ENCODE results near the gene TXNDC2.
"Not testable (repeated sequence)": the region's sequence is repeated elsewhere in the genome, so short reads cannot be mapped to it uniquely, and the experiment has no call there.

The TXNDC2 gene

GRCh38 chr18:9885170-9886004, at the start of gene TXNDC2:
TSS of gene TXNDC2 (plus strand) at chr18:9885973. CDS start at chr18:9886681, 708 bp downstream.
- no peak for DNase-seq

DNA sequence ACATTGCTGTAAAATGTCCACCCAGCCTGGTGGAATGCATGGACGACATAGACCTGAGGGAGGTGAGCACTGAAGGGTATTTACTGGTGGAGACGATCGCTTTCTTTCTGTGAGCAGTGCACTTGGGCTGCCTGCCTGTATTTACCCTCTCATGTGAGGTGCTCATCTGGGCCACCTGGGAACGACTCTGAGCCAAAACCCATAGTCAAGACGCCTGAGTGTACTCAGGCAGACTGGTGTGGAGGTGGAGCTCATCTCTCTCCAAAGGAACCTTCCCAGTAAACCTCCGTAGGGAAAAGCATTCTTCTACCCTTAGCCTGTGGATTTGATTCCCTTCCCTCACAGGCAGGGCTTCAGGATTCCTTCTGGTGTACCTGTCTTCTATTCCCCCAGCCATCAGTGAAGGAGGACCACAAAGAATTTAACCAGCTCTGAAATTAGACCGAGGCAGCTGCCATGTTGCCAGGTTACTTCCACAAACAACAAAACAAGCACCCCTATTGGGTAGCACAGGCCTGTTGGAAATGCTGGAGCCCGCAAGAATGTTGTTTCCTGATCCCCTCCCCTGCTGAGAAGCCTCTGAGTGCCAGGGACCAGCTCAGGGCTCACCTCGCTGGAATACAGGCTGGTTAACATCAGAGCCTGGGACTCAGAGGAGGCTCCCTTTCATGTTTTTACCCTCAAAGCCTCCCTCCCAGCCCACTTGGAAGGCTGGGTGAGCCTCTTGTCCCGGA, 47.5 kb upstream of the TXNDC2 start:
- DNase-seq, result no peak

DNA sequence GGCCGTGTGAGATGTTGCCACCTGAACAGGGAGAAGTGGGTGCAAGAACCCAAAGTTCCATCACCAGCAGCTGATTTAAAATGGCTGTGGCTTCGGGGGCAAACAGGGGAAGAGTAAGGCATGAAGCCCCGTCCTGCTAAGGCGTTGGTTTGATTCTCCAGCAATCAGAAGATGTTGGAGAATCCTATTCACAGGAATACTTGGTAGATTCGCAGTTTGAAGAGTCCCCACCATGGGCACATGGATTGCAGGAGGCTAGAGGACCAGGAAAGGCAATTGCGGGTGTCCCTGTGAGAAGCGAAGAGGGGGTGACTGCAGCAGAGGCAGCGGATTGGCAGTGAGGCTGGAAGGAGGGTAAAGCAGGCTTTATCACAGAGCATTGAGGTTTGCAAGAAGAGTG, 46.6 kb upstream of the TXNDC2 start:
- DNase-seq, result no peak

- no peak for DNase-seq
Observed at GRCh38 chr18:9839853-9840252, 45.9 kb upstream of the TXNDC2 start.

- no peak for DNase-seq
Observed at GRCh38 chr18:9841752-9842151, 44.0 kb upstream of the TXNDC2 start.

- no peak for DNase-seq
Observed at GRCh38 chr18:9842448-9842847, 43.3 kb upstream of the TXNDC2 start.

DNA sequence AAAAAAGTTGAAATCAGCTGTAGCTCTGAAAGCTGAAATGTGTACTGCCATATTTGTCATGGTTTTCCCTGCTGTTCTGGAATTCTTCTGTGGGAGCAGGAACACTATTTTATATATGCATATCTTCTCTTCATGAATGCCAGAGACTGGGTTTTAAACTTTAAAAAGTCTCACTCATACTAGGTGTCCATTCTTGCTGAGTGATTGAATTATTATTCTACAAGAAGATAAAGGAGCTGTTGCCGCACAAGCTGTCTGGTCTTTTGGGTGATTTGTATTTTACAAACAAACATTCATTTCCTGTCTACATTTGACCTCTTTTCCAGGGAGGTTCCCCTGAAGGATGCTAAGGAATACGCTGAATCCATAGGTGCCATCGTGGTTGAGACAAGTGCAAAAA, 40.5 kb upstream of the TXNDC2 start:
- no peak for DNase-seq

- DNase-seq, result no peak
Observed at GRCh38 chr18:9846162-9846925, 39.4 kb upstream of the TXNDC2 start.

DNA sequence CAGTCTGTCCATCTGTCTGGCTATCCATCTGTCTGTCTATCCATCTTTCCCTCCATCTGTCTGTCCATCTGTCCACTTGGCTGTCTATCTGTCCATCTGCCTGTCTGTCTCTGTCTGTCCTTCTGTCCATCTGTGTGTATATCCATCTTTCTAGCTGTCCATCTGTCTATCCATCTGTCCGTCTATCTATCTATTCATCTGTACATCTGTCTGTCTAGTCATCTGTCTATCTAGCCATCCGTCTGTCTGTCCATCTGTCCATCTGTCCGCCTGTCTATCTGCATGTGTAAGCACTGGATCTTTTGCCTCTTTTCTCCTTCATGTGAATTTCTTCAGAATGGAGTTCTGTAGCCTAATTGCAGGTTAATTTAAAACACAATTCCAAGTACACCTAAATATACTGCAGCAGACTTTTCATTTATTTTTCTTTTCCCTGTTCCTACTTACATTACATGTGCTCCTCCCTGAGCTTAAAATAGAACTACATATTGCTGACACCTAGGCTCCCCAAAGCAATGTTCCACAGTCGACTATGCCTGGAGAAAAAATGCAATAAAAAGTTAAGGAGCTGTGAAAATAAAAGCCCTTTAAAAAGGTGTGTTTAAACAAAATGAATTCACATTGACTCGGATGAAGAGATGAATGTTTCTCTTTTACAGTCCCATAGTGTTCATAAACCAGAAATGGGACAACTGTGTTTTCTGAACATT, 37.4 kb upstream of the TXNDC2 start:
- DNase-seq, result no peak

DNA sequence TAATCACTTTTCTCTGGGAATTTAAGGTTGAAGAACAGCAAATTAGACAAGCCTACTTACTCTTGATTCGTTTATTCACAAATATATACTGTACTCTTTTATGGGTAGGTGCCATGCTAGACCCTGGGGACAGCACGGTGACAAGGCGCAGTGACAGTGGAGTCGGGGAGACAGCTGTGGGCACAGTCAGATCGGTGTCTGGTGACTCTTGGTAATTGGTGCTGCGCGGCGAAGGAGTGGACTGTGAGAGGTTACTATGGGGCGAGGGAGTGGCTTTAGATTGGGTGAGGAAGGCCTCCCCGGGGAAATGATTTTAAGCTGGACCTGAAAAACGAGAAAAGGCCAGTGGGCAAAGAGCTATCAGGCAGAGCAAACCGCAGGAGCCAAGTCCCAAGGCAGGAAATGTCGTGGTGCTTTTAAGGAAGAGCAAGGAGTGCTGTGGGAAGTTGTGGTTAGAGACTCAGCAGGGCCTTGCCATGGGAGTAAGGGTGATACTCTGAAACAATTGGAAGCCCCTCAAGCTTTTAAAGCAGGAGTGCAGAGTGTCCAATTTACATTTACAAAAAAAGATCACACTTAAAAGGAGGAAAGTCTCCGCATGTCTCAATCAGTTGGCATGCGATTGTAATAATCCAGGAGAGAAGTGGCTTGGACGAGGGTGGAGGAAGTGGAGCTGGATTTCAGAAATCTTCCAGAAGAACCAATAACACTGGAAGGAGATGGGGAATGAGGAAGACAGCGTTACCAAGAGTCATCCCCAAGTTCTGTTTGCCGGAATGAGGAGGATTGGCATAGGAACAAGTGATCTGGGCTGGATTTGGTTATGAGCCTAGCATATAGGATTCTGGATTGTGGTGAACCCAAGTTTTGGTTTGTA, 36.1 kb upstream of the TXNDC2 start:
- peak in 2 of 58 donors; percentile 22 to 37 for DNase-seq

- DNase-seq, result no peak
Observed at GRCh38 chr18:9850309-9850708, 35.5 kb upstream of the TXNDC2 start.

- DNase-seq, result no peak
Observed at GRCh38 chr18:9851511-9851910, 34.3 kb upstream of the TXNDC2 start.

DNA sequence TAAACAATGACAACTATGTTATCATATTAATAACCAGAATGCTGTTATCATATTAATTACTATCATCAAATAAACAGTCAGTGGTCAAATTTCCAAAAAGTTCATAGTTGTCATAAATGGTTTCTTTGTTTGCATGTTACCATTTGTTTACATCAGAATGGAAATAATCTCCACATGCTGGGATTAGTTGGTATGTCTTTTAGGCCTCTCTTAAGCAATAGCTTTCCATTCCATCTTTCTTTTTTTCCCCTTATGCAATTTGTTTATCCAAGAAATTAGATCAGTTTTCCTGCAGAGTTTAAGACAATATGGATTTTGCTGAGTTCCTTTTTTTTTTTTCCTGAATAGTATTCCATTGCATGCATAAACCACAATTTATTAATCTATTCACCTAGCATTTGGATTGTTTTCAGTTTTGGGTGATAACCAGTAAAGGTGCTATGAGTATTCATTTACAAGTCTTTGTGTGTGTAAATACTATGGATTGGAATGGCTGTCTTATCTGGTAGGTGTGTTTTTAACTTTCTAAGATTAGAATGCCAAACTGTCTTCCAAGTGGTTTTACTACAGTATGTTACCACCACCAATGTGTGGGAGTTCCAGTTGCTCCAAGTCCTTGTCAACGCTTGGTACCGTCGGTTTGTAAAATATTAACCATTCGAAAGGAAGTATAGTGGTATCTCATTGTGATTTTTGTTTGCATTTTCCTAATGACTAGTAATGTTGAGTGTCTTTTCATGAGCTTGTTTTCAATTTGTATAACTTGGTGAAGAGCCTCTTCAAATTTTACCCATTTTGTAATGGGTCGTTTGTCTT, 33.3 kb upstream of the TXNDC2 start:
- DNase-seq, result no peak

- no peak for DNase-seq
Observed at GRCh38 chr18:9854801-9855676, 30.7 kb upstream of the TXNDC2 start.

GRCh38 chr18:9855681-9856080, 30.1 kb upstream of the TXNDC2 start:
- DNase-seq, result no peak

DNA sequence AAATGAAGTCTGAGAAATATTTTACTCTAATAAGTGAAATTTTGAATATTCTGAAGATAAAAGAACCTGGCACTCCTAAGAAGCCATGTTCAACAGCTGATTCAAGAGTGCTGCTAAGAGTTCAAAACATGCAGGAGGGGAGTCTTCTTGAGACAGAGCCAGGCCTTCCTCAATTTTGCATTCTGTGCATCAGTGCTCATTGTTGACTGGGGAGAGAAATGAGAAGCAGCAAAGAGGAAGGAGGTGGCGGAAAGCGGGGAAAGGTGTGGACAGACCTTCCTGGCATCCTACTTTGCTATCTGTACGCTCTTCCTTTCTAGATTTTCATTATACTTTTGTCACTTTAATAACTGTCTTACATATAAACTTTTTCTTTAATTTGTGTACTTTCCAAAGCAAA, 29.7 kb upstream of the TXNDC2 start:
- no peak for DNase-seq

GRCh38 chr18:9857479-9857998, 28.2 kb upstream of the TXNDC2 start:
- DNase-seq, result not testable (repeated sequence)

DNA sequence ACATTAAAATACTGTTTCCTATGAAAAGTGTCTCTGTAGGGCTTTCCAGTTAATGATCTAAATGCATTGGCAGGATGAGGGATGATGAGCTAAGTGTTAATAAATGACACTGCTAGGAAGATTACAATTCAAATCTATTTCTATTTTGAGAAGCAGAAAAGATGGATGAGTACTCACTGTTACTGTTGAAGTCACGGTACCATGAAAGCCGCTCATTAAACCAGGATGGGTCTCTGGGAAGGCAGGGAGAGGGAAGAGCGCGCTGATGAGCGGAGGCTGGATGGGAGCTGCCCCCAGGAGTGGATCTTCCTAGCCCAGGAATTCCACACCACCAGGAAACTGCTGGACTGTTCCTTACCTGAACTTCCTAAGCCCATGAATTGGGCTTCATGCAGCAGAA, 27.1 kb upstream of the TXNDC2 start:
- DNase-seq, result no peak
